Left forelimb (tissue), 1 donor: Measurements from ENCODE around the gene CACNA1D.

ENCODE experiments used
- DNase-seq: peaks from one replicate; pipeline ENCODE4 v3.0.0-alpha.2; 2018; ENCODE audit warnings: low spot score

Gene CACNA1D

DNA sequence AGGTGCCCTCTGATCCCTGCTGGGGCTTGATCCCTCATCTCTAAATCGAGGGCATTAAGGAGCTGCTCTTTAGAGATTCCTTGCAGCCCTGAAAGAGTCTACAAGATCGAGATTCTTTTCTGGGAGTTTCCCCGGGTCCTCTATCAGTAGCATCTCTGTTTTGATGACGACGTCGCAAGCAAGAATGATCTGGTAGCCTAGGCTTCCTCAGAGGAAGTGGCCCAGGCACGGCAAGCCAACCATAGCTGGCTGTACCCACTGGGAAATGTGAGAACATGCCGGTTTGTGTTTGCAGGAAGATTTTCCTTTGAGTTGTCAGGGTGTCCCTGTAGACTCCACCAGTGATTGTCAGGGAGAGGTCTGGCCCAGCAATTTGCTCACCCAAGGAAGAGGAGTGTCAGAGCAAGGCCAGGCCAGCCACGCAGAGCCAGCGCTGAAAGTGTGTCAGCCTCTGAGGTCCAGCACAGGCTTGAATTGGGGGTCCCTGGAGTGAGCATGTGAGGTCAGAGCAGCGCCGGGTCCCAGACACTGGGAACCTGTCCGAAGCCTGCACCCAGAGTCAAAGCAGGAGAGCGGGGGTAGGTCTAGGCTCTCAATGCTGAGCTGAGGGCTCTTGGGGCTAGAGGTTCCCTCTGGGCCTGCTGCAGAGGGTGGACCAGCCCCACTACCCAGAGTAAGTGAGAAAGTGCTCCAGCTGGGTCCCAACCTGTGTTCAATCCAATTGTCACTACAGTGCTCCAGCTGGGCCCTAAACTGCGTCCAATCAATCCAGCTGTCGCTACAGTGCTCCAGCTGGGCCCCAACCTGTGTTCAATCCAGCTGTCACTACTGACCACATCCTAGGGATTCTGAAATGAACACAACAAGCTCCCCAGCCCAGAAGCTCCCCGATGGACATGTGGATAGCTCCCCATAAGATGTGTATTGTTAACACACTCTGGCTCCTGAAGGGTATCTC, 256.1 kb downstream of the CACNA1D start:
- DNase-seq: no peak

GRCh38 chr3:53753518-53754183, 259.2 kb downstream of the CACNA1D start:
- no peak for DNase-seq

DNA sequence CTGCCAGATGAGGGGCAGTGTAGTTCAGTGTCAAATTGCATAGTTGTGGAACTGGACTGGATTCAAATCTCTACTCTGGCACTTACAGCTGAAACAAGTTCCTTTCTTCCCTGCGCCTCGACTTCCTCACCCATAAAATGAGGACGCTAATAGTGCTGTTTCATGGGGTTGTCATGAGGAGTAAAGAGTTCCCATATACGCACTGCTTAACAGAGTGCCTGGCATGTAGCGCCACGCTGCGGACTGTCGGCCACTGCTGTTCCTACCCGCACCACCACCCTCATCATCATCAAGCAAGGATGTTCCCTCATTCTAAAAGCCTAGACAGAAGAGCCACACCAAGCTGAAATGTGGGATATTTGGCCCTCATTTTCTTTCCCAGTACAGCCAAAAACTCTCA, 259.9 kb downstream of the CACNA1D start:
- no peak for DNase-seq

- DNase-seq: no peak
Observed at GRCh38 chr3:53758846-53759245, 264.4 kb downstream of the CACNA1D start.

DNA sequence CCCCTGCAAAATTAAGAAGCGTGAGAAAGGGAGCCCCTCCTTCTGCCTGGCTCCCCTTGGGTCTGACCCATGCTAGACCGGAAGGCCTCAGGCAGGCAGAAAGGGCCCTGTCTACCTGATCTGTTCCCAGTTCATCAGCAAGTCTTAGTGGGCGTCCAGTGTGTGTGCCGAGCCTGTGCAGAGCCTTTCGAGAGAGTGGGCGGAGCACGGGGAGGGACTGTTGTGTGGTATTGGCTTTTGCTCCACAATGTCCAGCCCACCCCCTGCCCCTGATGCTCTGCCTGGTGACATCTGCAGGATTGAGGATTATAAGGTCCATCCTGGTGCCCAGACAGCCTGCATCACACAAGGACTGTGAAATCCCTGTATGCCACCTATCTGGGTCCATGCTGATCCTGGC, 268.9 kb downstream of the CACNA1D start:
- DNase-seq: no peak

- no peak for DNase-seq
Observed at GRCh38 chr3:53764026-53764775, 269.8 kb downstream of the CACNA1D start.

DNA sequence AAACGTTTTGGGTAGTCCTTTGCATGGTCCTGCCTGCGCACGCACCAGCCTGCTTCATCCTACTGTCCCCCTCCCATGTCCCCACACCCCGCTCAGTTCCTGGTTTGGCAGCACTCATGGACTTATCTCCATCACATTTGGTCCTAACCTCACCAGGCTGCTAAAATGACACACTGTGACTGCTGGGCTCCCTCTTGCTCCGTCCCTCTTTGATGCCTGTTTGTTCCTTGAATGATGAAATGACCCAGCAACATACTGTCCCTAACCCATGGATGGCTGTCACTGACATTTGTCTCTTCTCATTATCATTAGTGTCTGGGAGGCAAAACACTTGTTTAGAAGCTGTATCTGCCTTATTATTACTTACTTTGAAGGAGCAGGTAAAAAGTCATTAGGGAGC, 271.3 kb downstream of the CACNA1D start:
- no peak for DNase-seq

DNA sequence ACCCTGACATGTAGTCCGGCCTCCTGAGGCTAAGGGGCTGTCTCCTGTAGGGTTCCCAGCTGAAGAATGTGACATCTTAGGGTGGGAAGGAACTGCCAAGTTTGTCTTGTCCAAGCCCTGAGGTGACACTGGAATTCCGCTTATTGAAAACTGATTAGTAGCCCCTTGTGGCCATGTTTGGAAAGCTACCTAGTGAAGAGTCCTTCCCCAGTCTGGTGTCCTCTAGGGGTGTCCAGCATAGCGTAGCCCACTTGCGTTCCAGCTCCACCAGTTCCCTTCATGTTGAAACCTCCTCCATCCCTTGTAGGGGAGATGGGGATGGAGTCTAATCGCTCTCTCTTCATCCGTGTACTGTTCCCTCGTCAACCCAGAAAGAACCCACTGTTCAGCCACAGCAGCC, 272.3 kb downstream of the CACNA1D start:
- DNase-seq: no peak

DNA sequence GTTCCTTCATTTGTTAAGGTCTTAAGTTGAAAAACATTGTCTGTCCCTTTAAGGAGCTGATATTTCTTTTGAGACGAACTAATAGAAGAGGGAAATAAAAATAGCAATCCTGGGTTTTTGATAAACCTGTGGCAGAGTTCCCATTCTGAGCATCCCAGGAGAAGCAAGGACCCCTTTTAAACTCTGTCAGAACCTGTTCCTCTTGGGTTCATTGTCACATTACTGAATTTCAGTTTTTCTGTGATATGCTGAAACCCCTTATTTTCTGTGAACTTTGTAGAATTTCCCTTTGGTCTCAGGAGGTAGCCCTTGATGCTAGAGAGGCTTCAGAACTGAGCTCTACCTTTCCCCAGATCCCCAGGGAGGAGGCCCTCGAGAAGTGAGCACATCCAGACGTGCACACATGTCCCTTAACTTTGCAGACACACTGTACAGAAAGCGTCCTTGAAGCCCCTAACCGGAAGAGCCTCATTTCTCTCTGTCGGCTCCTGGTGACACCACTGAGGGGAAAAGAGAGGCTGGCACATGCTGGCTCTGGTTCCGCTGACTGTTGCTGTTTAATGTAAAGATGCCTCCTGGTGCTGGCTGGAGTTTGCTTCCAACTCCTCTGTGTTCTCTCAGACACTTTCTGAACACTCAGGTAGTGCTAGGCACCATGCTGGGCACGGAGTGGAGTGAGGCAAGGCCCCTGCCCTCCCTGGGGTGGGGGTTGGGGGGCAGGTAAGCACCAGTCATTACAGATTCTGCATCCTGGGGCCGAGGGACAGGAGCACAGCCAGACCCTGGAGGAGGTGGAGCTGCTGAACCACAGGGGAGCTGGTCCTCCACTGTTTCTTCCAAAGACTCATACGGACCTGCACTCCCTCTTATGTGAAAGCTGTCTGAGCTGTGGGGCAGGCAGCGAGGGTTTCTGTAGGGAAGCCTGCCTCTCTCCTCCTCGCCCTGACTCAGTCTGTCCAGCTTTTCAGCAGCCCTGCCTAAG, 274.4 kb downstream of the CACNA1D start:
- no peak for DNase-seq

DNA sequence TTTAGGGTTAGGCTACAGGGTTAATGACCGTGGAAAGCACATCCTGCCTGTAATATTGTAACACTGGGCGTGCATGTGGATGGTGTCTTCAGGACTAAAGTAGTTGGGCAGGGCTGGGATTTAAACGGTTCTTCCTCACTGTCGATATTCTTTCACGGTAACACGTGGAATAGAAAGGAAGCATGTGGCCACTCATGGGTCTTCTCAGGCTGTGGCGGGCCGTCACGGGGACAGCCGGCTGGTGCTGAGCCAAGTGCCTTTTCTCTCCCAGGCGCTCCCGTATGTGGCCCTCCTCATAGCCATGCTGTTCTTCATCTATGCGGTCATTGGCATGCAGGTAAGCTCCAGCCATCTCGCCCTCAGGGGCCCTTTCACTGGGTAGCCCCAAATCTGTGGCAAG, 278.2 kb downstream of the CACNA1D start:
- DNase-seq: no peak

GRCh38 chr3:53773021-53773436, 278.6 kb downstream of the CACNA1D start:
- no peak for DNase-seq

DNA sequence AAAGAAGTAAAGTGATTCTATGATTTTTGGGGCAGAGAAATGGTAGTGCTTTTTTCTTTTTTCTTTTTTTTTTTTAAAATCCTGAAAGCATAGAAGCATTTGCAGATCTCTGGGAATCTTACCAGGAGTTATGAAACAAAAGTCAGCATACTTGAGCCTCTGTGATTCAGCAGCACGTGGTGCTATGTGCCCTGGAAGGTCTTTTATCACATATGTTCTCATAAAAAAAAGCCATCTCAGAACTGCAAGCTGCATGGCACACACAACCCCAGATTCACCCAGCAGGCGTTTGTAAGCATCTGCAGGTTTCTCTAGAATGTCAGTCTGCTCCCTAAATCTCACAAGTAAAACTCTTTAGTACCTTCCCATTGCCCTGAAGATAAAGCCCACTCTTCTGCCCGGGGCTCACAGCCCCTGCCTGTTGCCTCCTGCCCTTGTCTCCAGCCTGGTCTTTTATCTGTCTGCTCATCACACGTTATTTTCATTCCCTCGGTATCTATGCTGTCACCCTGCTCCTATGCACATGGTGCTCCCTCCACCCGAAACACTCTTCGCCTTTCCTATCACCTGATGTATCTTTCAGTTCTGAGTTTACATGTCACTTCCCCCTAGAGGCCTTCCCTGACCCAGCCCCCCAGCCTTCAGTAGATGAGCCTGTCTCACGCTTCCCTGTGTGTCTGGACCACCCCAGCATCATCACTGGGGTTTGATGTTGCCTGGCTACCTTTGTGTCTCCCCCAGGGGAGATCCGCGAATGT, 279.4 kb downstream of the CACNA1D start:
- DNase-seq: no peak

GRCh38 chr3:53774414-53774813, 280.0 kb downstream of the CACNA1D start:
- no peak for DNase-seq

DNA sequence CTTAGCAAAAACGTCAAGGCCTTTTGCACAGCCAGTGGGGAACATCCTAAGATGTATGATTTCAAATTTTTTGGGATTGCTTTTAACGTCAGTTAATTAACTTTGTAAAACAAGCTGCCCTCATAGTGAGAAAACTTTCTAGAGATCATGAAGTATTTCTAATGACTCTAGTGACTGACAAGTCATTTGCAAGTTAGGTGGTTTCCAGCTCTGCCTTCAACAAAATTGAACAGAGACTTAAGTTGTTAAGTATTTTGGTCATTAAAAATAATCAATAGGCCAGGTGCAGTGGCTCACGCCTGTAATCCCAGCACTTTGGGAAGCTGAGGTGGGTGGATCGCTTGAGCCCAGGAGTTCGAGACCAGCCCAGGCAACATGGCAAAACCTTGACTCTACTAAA, 280.6 kb downstream of the CACNA1D start:
- DNase-seq: no peak

DNA sequence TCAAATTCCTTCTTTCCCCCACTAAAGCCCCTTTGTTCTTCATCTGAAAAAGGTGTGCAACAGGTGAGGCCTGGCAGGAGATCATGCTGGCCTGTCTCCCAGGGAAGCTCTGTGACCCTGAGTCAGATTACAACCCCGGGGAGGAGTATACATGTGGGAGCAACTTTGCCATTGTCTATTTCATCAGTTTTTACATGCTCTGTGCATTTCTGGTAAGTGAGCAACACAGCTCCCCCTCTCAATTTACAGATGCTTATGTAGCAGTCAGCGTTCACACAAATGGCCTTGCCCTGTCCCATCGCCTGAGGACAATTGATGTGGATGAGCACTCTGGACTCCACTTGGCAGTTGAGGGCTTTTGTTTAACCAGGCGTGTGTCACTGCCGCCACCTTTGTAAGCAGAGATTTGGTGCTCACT, 281.4 kb downstream of the CACNA1D start:
- no peak for DNase-seq

- DNase-seq: no peak
Observed at GRCh38 chr3:53776494-53777101, 282.2 kb downstream of the CACNA1D start.

GRCh38 chr3:53777468-53777867, 283.1 kb downstream of the CACNA1D start:
- DNase-seq: no peak

DNA sequence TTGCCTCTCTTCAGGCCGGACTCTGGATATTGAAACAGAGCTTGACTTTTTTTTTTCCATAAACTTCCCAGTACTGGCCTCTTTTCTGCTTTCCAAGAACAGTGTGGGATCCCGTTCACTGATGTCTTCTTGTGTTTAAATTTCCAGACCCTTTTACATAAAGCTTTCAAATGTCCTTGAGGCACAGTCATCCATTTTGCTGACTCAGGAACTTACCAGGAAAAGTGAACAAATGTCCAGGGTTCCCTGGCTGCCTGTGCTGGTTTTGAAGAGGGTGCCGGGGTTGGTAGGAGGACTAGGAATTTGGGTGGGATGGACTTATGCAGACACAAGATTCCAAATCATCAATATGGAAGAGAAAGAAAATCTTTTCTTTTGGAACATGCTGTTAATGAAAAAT, 283.7 kb downstream of the CACNA1D start:
- DNase-seq: no peak

DNA sequence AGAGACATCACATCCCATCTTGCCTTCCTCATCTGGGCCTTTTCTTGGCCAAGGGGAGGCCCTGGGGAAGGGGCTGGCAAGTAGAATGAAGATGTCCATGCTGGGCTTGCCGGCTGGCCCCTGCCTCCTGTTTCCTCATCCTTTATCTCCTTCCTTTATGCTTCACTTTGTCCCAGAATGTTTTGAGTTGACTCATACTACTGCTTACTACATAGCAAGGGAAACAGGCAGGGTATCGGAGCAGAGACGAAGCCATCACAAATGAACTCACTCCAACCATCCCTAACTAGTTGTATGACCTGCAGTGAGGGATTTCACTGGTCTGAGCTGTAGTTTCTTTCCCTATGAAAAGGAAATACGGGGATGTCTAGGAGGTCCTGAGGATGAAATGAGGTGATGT, 285.8 kb downstream of the CACNA1D start:
- no peak for DNase-seq

DNA sequence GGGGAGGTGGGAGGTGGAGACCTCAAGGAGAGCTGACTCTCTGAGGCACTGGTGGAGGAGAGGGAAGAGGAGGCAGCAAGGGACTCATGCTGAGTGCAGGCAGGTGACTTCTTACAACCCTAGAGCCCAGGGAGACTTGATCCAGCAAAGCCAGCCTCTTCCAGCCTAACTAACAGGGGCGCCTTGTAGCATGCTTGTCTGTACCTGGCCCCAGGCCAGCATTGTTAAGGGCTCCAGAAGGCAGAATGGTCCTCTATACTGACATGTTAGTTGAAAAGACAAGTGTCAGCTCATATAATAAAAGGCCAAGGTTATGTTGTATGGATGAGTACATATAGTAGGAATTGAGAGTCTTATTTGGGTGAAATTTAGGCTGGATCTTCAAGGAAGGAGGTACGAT, 286.4 kb downstream of the CACNA1D start:
- DNase-seq: no peak
